AG04449 (cell line): Measurements from ENCODE around the gene CHMP4B.

Experiments
- CTCF ChIA-PET: fragments of 350-600 bp; formaldehyde crosslinking; extraction: SDS; loops from one replicate; lab custom pipeline; 2021; ENCODE audit warnings: antibody characterized with exemption; lab: Yijun Ruan, JAX
- POLR2A ChIA-PET: fragments of 400-600, 350-600 bp; formaldehyde crosslinking; extraction: SDS; loops from one replicate; lab custom pipeline; 2020; ENCODE audit warnings: antibody characterized with exemption, inconsistent platforms; lab: Yijun Ruan, JAX
- DNase-seq: peaks from one replicate; pipeline ENCODE4 v3.0.0-alpha.2; 2010; ENCODE audit warnings: low read depth, low spot score
- H3K4me3 ChIP-seq: 2 replicates; pipeline ENCODE4 v1.5.1; 2011; ENCODE audit warnings: low read depth, mild to moderate bottlenecking, control low read depth, low read length
- CTCF ChIP-seq: IDR thresholded peaks from one replicate; pipeline ENCODE4 v1.5.1; 2011; ENCODE audit warnings: mild to moderate bottlenecking, moderate library complexity, low read length, control low read depth, inconsistent platforms; ENCODE audit not compliant: insufficient read depth; ENCODE audit errors: missing control alignments

CHMP4B gene

GRCh38 chr20:33859751-33860150 lies 48.6 kb downstream of the CHMP4B start:
- no peak for DNase-seq
- POLR2A ChIA-PET = no interaction called here
- H3K4me3 ChIP-seq = no peak overlapping the region
- TF ChIP-seq CTCF = no peak
- CTCF ChIA-PET = interaction anchor here (2.5 to 7.9 kb wide), 3 partner anchors 10 to 269 kb away, joined by 7 to 155 read pairs (median 27); no protein-coding TSS in a partner anchor

- ChIA-PET POLR2A (interaction anchor here (0.6 kb wide), 1 partner anchor 248 kb away, joined by 4 read pairs; no protein-coding TSS in a partner anchor), CTCF (interaction anchor here (0.6 to 7.9 kb wide), 14 partner anchors 9 to 268 kb away, joined by 3 to 155 read pairs (median 4); partner anchors contain the start of gene EIF2S2)
- TF ChIP-seq CTCF = no peak
- H3K4me3 ChIP-seq = no peak overlapping the region
- DNase-seq = no peak
Observed at GRCh38 chr20:33861458-33861857, 50.3 kb downstream of the CHMP4B start.

- ChIA-PET CTCF (interaction anchor here (0.6 to 7.9 kb wide), 37 partner anchors 11 to 271 kb away, joined by 3 to 155 read pairs (median 4); no protein-coding TSS in a partner anchor), POLR2A (interaction anchor here (0.6 kb wide), 1 partner anchor 132 kb away, joined by 3 read pairs; no protein-coding TSS in a partner anchor)
- no peak for DNase-seq
- H3K4me3 ChIP-seq = peak overlapping the region; percentile 15
- peak; percentile 88 for TF ChIP-seq CTCF
Observed at GRCh38 chr20:33862709-33863403, 51.7 kb downstream of the CHMP4B start.

GRCh38 chr20:33863440-33864323 lies 52.5 kb downstream of the CHMP4B start:
- CTCF ChIA-PET = interaction anchor here (0.6 to 7.9 kb wide), 34 partner anchors 10 to 270 kb away, joined by 3 to 155 read pairs (median 4); no protein-coding TSS in a partner anchor
- H3K4me3 ChIP-seq = no peak overlapping the region
- TF ChIP-seq CTCF = no peak
- no peak for DNase-seq
- POLR2A ChIA-PET = interaction anchor here (0.6 kb wide), 1 partner anchor 131 kb away, joined by 3 read pairs; no protein-coding TSS in a partner anchor

- POLR2A ChIA-PET = no interaction called here
- no peak for DNase-seq
- CTCF ChIA-PET = interaction anchor here (1.3 to 7.9 kb wide), 4 partner anchors 13 to 210 kb away, joined by 6 to 155 read pairs (median 20); no protein-coding TSS in a partner anchor
- H3K4me3 ChIP-seq = no peak overlapping the region
- TF ChIP-seq CTCF = no peak
Observed at GRCh38 chr20:33864324-33864963, 53.3 kb downstream of the CHMP4B start.
